Measurements from ENCODE around the gene ZSWIM6.

ZSWIM6 gene

DNA sequence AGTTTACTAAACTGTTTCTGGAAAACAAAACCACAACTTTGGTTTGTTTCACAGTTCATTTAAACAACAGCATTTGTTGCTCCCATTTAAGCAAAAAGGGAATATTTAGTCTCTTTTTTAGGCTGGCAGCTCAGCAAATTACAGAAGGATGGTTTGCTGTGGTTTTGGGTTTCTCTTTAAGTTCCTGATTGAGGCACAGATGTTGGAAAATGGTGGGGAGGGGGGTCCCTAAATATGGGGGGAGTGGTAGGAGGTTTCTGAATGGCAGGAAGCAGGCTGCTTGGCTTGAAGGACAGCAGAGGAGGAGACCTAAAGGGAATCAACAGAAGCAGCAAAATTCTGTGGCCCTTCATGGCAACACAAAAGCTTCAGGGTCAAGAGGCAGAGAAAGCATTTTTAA, 263.4 kb downstream of the ZSWIM6 start:
- Mint-ChIP-seq H3K4me3 (no peak overlapping the region), H3K36me3 (no peaks in the 10 kb centered on the region), H3K9me3 (no peaks in the 10 kb centered on the region), H3K4me1 (no peaks in the 10 kb centered on the region), H3K27ac (no peak overlapping the region), H3K27me3 (peaks cover 2% of the 10 kb centered on the region)

Data from activated naive CD4-positive, alpha-beta T cell treated with anti-CD3 and anti-CD28 coated beads, Interleukin-2, amount 50 U/mL, for 24 hours (primary cell).